ENCODE measurements around the gene SMOC2. TPM values are rescaled to one million over a fixed set of nuclear protein-coding genes. Genes with fewer than 3 reads are reported as not detected.

The SMOC2 gene
- polyA plus RNA-seq, 3 donors, result not detected

DNA sequence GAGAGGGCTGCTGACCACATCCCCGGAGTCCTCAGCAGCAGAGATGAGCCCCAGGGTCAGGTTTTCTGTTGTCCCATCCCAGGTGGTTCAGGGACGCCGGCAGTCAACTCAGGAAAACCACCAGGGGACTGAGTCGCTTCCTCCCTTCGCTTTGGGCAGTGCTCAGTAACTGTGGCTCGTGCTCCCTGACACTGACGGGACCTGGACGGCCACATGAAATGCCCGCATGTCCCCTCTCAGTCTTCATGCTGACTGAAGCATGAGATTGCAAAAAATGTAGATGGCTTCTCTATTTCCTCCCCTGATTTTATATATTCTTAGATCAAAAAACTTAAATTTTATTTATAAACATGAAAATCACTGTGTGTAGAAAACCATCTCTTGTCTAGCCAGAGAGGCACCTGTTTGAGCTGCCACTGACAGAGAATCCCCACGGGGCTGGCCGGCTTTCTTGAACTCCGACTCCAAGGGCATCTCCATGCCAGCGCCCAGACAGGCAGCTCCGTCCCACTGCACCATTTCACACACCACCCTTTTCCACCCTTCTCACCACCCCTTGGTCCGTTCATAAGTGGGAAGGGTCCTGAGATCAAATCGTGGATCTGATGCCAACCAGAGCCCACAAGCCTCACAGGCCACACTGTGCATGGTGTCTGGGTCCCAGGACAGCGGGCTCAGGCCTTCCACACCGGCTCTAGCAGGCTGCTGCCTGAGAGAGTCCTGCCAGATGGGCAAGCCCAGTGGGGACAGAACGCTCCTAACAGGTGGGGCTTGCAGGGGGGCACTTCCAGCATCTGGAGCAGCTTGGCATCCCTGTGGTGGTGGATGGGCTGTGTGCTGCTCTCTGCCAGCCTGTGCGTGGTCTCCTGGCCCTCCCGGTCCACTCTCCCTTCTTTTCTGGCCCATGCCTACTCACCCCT lies 98.2 kb downstream of the SMOC2 start:
- Histone ChIP-seq H3K79me2 (ENCODE audit: insufficient read depth, low read length) (no peaks in the 10 kb centered on the region), H3K9ac (ENCODE audit: insufficient read depth, low read length, poor library complexity, severe bottlenecking) (no peak overlapping the region), H4K20me1 (ENCODE audit: insufficient read depth, low read length) (no peaks in the 10 kb centered on the region), H3K36me3 (replicated peaks in 1 of 2; ENCODE audit: control insufficient read depth in 1 of 2, insufficient read depth in 2 of 2, low read length in 2 of 2) (no peaks in the 10 kb centered on the region), H3K4me2 (replicated peaks; ENCODE audit: extremely low read depth, low read length, poor library complexity, severe bottlenecking) (no peak overlapping the region), H3K27me3 (ENCODE audit: control insufficient read depth in 2 of 2, insufficient read depth in 2 of 2, low read length in 2 of 2) (no peaks in the 10 kb centered on the region), H2AFZ (ENCODE audit: insufficient read depth, low read depth, low read length, poor library complexity, severe bottlenecking) (no peak overlapping the region), H3K4me3 (replicated peaks in 1 of 3; ENCODE audit: low read depth in 2 of 3, low read length in 3 of 3) (no peak overlapping the region), H3K27ac (ENCODE audit: low read depth in 1 of 2, low read length in 2 of 2) (no peak overlapping the region), H3K9me3 (replicated peaks in 1 of 2; ENCODE audit: control insufficient read depth in 1 of 2, insufficient read depth in 1 of 2, low read length in 2 of 2) (no peaks in the 10 kb centered on the region), H3K4me1 (ENCODE audit: control insufficient read depth in 1 of 2, insufficient read depth in 2 of 2, low read length in 2 of 2) (no peaks in the 10 kb centered on the region)
- Mint-ChIP-seq H3K4me3 (peak overlapping the region in 1 of 2 donors; percentile 30), H3K27ac (no peak overlapping the region), H3K36me3 (no peaks in the 10 kb centered on the region), H3K27me3 (ENCODE audit: low read depth in 3 of 3) (peaks cover 0 to 4% (median 1%) of the 10 kb centered on the region in 3 donors), H3K4me1 (no peaks in the 10 kb centered on the region), H3K9me3 (peaks cover 0 to 1% (median 0%) of the 10 kb centered on the region in 7 donors)
- DNase-seq, result no peak
- TF ChIP-seq, protein P1, sequence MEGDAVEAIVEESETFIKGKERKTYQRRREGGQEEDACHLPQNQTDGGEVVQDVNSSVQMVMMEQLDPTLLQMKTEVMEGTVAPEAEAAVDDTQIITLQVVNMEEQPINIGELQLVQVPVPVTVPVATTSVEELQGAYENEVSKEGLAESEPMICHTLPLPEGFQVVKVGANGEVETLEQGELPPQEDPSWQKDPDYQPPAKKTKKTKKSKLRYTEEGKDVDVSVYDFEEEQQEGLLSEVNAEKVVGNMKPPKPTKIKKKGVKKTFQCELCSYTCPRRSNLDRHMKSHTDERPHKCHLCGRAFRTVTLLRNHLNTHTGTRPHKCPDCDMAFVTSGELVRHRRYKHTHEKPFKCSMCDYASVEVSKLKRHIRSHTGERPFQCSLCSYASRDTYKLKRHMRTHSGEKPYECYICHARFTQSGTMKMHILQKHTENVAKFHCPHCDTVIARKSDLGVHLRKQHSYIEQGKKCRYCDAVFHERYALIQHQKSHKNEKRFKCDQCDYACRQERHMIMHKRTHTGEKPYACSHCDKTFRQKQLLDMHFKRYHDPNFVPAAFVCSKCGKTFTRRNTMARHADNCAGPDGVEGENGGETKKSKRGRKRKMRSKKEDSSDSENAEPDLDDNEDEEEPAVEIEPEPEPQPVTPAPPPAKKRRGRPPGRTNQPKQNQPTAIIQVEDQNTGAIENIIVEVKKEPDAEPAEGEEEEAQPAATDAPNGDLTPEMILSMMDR (IDR thresholded peaks at IDR 0.05), result no peak
- 59% methylated on average over 19 of the region's 21 CpGs for WGBS (ENCODE audit: insufficient coverage)
- intact Hi-C loops (cut with micrococcal nuclease), result no loop called here

DNA sequence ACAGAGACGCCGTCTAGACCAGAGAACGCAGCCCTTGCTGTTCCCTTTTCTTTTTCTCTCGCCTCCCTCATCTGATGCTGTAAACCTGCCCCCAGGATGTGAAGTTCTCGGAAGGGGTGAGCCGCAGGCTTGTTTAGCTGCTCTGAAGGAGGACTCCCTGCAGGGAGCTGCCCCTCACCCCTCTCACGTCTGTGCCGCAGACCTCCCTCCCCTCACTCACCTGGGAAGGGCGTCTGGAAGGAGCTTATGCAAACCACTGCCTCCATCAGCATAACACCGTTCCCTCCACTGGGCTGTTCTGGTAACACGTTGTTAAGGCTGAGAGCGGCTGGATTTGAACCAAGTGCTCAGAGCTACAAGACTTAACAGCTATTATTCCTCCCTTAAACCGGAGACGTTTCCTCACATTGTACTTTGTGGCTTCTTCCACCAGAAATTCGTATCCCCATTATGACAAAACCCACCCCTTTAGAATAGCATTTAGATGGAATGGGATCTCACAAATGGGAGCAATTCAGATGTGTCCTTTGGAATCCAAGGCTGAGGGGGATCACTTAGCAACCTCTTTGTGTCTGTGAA lies 99.8 kb downstream of the SMOC2 start:
- H3K9me3 Mint-ChIP-seq, result peaks cover 0 to 1% (median 0%) of the 10 kb centered on the region in 7 donors
- H3K27me3 Mint-ChIP-seq (ENCODE audit: low read depth in 3 of 3), result peaks cover 1 to 4% (median 3%) of the 10 kb centered on the region in 3 donors
- H3K4me1 Mint-ChIP-seq, result no peaks in the 10 kb centered on the region
- DNase-seq, result no peak
- Histone ChIP-seq H4K20me1 (ENCODE audit: insufficient read depth, low read length) (no peaks in the 10 kb centered on the region), H3K36me3 (replicated peaks in 1 of 2; ENCODE audit: control insufficient read depth in 1 of 2, insufficient read depth in 2 of 2, low read length in 2 of 2) (no peaks in the 10 kb centered on the region), H3K27ac (ENCODE audit: low read depth in 1 of 2, low read length in 2 of 2) (no peak overlapping the region), H3K4me2 (replicated peaks; ENCODE audit: extremely low read depth, low read length, poor library complexity, severe bottlenecking) (no peak overlapping the region), H3K4me3 (replicated peaks in 1 of 3; ENCODE audit: low read depth in 2 of 3, low read length in 3 of 3) (no peak overlapping the region), H3K9ac (ENCODE audit: insufficient read depth, low read length, poor library complexity, severe bottlenecking) (no peak overlapping the region), H3K4me1 (ENCODE audit: control insufficient read depth in 1 of 2, insufficient read depth in 2 of 2, low read length in 2 of 2) (no peaks in the 10 kb centered on the region), H3K27me3 (ENCODE audit: control insufficient read depth in 2 of 2, insufficient read depth in 2 of 2, low read length in 2 of 2) (no peaks in the 10 kb centered on the region), H2AFZ (ENCODE audit: insufficient read depth, low read depth, low read length, poor library complexity, severe bottlenecking) (no peak overlapping the region), H3K9me3 (replicated peaks in 1 of 2; ENCODE audit: control insufficient read depth in 1 of 2, insufficient read depth in 1 of 2, low read length in 2 of 2) (no peaks in the 10 kb centered on the region), H3K79me2 (ENCODE audit: insufficient read depth, low read length) (no peaks in the 10 kb centered on the region)
- H3K4me3 Mint-ChIP-seq, result no peak overlapping the region
- no peak overlapping the region for H3K27ac Mint-ChIP-seq
- intact Hi-C loops (cut with micrococcal nuclease), result no loop called here
- no peaks in the 10 kb centered on the region for H3K36me3 Mint-ChIP-seq
- TF ChIP-seq, protein P1 (IDR thresholded peaks at IDR 0.05), result no peak
- WGBS (ENCODE audit: insufficient coverage), result 24% methylated on average over 9 of the region's 15 CpGs

Data from CD14-positive monocyte (primary cell).